Esophagus muscularis mucosa (tissue), 3 donors: ENCODE data around the gene PRELID1.

Experiments used
- EP300 ChIP-seq: sonication (generic); formaldehyde crosslinking; IDR thresholded peaks from one replicate; pipeline ENCODE4 v1.6.1; 2017; ENCODE audit warnings: antibody characterized with exemption
- TF ChIP-seq, protein P1 (sequence below), 3 experiments: fragments of 200-600 bp in 2 of 3; fragments of 450-650 bp in 1 of 3; sonication (generic) in 2 of 3; IDR thresholded peaks; one replicate each; pipeline ENCODE4 v1.5.1; 2017 to 2019; ENCODE audit warnings: antibody characterized with exemption in 3 of 3, mild to moderate bottlenecking in 2 of 3, moderate library complexity in 1 of 3

DNA sequence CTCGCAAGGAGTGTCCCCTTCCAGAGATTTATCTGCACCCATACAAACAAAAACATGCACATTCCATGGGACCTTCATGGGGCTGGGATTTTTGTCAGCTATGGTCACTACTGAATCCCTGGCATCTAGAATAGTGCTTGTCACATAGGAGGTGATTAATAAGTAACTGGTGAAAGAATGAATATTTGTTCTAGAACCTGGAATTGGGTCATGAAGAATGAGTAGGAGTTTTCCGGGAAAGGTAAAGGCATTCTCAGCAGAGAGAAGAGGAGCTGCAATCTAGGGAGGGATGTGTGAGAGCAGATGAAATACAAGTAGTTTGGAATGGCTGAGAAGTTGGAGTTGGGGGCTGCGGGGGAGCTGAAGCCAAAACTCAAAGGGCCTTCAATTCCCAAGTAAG, 50.7 kb downstream of the PRELID1 start:
- TF ChIP-seq, protein P1, sequence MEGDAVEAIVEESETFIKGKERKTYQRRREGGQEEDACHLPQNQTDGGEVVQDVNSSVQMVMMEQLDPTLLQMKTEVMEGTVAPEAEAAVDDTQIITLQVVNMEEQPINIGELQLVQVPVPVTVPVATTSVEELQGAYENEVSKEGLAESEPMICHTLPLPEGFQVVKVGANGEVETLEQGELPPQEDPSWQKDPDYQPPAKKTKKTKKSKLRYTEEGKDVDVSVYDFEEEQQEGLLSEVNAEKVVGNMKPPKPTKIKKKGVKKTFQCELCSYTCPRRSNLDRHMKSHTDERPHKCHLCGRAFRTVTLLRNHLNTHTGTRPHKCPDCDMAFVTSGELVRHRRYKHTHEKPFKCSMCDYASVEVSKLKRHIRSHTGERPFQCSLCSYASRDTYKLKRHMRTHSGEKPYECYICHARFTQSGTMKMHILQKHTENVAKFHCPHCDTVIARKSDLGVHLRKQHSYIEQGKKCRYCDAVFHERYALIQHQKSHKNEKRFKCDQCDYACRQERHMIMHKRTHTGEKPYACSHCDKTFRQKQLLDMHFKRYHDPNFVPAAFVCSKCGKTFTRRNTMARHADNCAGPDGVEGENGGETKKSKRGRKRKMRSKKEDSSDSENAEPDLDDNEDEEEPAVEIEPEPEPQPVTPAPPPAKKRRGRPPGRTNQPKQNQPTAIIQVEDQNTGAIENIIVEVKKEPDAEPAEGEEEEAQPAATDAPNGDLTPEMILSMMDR (IDR thresholded peaks at IDR 0.05), result no peak
- TF ChIP-seq EP300, result no peak
